OCI-LY7 (cell line): ENCODE data around the gene LDLRAD1. TPM values are rescaled to one million over a fixed set of nuclear protein-coding genes. Genes with fewer than 3 reads are reported as not detected.

Source experiments
- BruUV-seq: library from RNA; stranded (reverse); fragments of 400-500 nt; replicated peaks from 2 replicates; lab custom pipeline; 2021; lab: Mats Ljungman, UMichigan
- CTCF ChIA-PET: fragments of 300-600 bp; sonication (Branson Sonifier 250); formaldehyde crosslinking; loops from one replicate; lab custom pipeline; 2022; ENCODE audit warnings: antibody characterized with exemption; ENCODE audit not compliant: unreplicated experiment; lab: Charles Lee
- POLR2A ChIA-PET: fragments of 300-600 bp; sonication (Branson Sonifier 250); formaldehyde crosslinking; loops from one replicate; lab custom pipeline; 2022; ENCODE audit warnings: antibody characterized with exemption; lab: Charles Lee
- DNase-seq: peaks from one replicate; pipeline ENCODE4 v3.0.0-alpha.2; 2015; ENCODE audit warnings: low spot score
- H2AFZ ChIP-seq: fragments of 200-600 bp; sonication (generic), shearing (Covaris generic); 2 replicates; pipeline ENCODE4 v1.6.1; 2014; ENCODE audit warnings: mild to moderate bottlenecking, antibody characterized with exemption, low read length, moderate library complexity
- H3K27ac ChIP-seq: fragments of 200-600 bp; sonication (generic); 2 replicates; pipeline ENCODE4 v1.5.1; 2014; ENCODE audit warnings: mixed run types, low read depth, mild to moderate bottlenecking, moderate library complexity, low read length, inconsistent platforms; ENCODE audit not compliant: poor library complexity, severe bottlenecking
- H3K36me3 ChIP-seq: fragments of 200-600 bp; sonication (generic); 2 replicates; pipeline ENCODE4 v1.6.1; 2014; ENCODE audit warnings: mild to moderate bottlenecking, antibody characterized with exemption, low read length, moderate library complexity, mixed read lengths; ENCODE audit not compliant: insufficient read depth
- H3K4me1 ChIP-seq: fragments of 200-600 bp; sonication (generic); 2 replicates; pipeline ENCODE4 v1.5.1; 2014; ENCODE audit warnings: mild to moderate bottlenecking, low read length; ENCODE audit not compliant: insufficient read depth, poor library complexity, severe bottlenecking
- H3K4me2 ChIP-seq: fragments of 200-600 bp; sonication (generic); 2 replicates; pipeline ENCODE4 v1.6.1; 2014; ENCODE audit warnings: mild to moderate bottlenecking, low read length
- H3K4me3 ChIP-seq: fragments of 200-600 bp; sonication (generic); 2 replicates; pipeline ENCODE4 v1.5.1; 2014; ENCODE audit warnings: mild to moderate bottlenecking, low read depth, low read length; ENCODE audit not compliant: poor library complexity, severe bottlenecking
- H3K79me2 ChIP-seq: fragments of 200-600 bp; sonication (generic); 2 replicates; pipeline ENCODE4 v1.6.1; 2016; ENCODE audit warnings: low read depth, mild to moderate bottlenecking, low read length, moderate library complexity, mixed read lengths; ENCODE audit not compliant: insufficient read depth
- H3K9me2 ChIP-seq: fragments of 200-600 bp; sonication (generic); 2 replicates; pipeline ENCODE4 v1.6.1; 2016; ENCODE audit warnings: mild to moderate bottlenecking, low read length, mixed read lengths; ENCODE audit not compliant: insufficient read depth
- H3K9me3 ChIP-seq: fragments of 200-600 bp; sonication (generic); 2 replicates; pipeline ENCODE4 v1.6.1; 2014; ENCODE audit warnings: mild to moderate bottlenecking, mixed run types, low read length, mixed read lengths
- H4K20me1 ChIP-seq: fragments of 200-600 bp; sonication (generic); 2 replicates; pipeline ENCODE4 v1.6.1; 2014; ENCODE audit warnings: mild to moderate bottlenecking, antibody characterized with exemption, low read length, moderate library complexity, mixed read lengths; ENCODE audit not compliant: insufficient read depth
- CTCF ChIP-seq: fragments of 200-600 bp; sonication (generic); conservative IDR thresholded peaks from 2 replicates; pipeline ENCODE4 v1.5.1; 2014; ENCODE audit warnings: mild to moderate bottlenecking, antibody characterized with exemption, low read length, moderate library complexity, mixed read lengths
- EZH2phosphoT487 ChIP-seq: fragments of 200-600 bp; sonication (generic); IDR thresholded peaks from 2 replicates; pipeline ENCODE4 v1.6.1; 2018; ENCODE audit warnings: low read depth, borderline replicate concordance, mild to moderate bottlenecking, mixed run types, antibody characterized with exemption, low read length, moderate library complexity, mixed read lengths
- intact Hi-C: fragments of 100-400 bp; cut with micrococcal nuclease; formaldehyde crosslinking; loops from one replicate; pipeline ENCODE4 v1.10.0; 2022; ENCODE audit not compliant: unreplicated experiment
- total RNA-seq, 2 experiments: library from RNA; depleted of rRNA in 1 of 2; stranded (reverse); fragments of >200 nt in 1 of 2; shearing (Covaris generic) in 1 of 2; gene quantifications; 2 replicates each; pipeline ENCODE4 v1.2.3, GENCODE V29; 2014 to 2022

Gene LDLRAD1
- total RNA-seq, 2 experiments from 2014 or later = not detected

GRCh38 chr1:53984726-53985125 lies 33.3 kb downstream of the LDLRAD1 start:
- ChIA-PET CTCF (no interaction called here), POLR2A (no interaction called here)
- TF ChIP-seq EZH2phosphoT487 = no peak
- Histone ChIP-seq H3K9me2 (no peaks in the 10 kb centered on the region), H3K36me3 (no peaks in the 10 kb centered on the region), H3K4me3 (no peak overlapping the region), H4K20me1 (no peaks in the 10 kb centered on the region), H3K27ac (no peak overlapping the region), H2AFZ (no peak overlapping the region), H3K9me3 (no peaks in the 10 kb centered on the region), H3K79me2 (no peaks in the 10 kb centered on the region), H3K4me2 (no peak overlapping the region), H3K4me1 (no peaks in the 10 kb centered on the region)
- intact Hi-C loops = no loop called here
- no TSS peak for BruUV-seq
- no peak for DNase-seq

- Histone ChIP-seq H3K4me2 (no peak overlapping the region), H2AFZ (no peak overlapping the region), H3K9me2 (no peaks in the 10 kb centered on the region), H3K4me3 (no peak overlapping the region), H3K27ac (no peak overlapping the region), H3K9me3 (no peaks in the 10 kb centered on the region), H3K79me2 (no peaks in the 10 kb centered on the region), H4K20me1 (no peaks in the 10 kb centered on the region), H3K36me3 (no peaks in the 10 kb centered on the region), H3K4me1 (no peaks in the 10 kb centered on the region)
- no peak for DNase-seq
- POLR2A ChIA-PET = interaction anchor here (0.6 to 0.7 kb wide), 2 partner anchors 60 to 471 kb away, joined by 3 to 4 read pairs; no protein-coding TSS in a partner anchor
- TF ChIP-seq CTCF = no peak
- no peak for TF ChIP-seq EZH2phosphoT487
- BruUV-seq = no TSS peak
- CTCF ChIA-PET = no interaction called here
- intact Hi-C loops = no loop called here
Observed at GRCh38 chr1:53982763-53983104, 35.3 kb downstream of the LDLRAD1 start.

GRCh38 chr1:53982034-53982762 lies 35.8 kb downstream of the LDLRAD1 start:
- H3K4me2 ChIP-seq = no peak overlapping the region
- intact Hi-C loops = no loop called here
- POLR2A ChIA-PET = interaction anchor here (0.6 kb wide), 1 partner anchor 471 kb away, joined by 4 read pairs; no protein-coding TSS in a partner anchor

More at GRCh38 chr1:53982034-53982762, 35.8 kb downstream of the LDLRAD1 start:
- Histone ChIP-seq H3K27ac (no peak overlapping the region), H3K9me2 (no peaks in the 10 kb centered on the region), H3K4me3 (no peak overlapping the region), H3K79me2 (no peaks in the 10 kb centered on the region), H3K9me3 (no peaks in the 10 kb centered on the region), H3K4me1 (no peaks in the 10 kb centered on the region), H4K20me1 (no peaks in the 10 kb centered on the region), H3K36me3 (no peaks in the 10 kb centered on the region), H2AFZ (no peak overlapping the region)
- no TSS peak for BruUV-seq
- CTCF ChIA-PET = no interaction called here
- DNase-seq = no peak
- TF ChIP-seq EZH2phosphoT487 (no peak), CTCF (no peak)
